Muscle of leg (tissue), 11 donors: ENCODE measurements around the gene MAML2. TPM values are rescaled to one million over a fixed set of nuclear protein-coding genes. Genes with fewer than 3 reads are reported as not detected.
A peak's percentile ranks its signal among the peaks of the same experiment; 100 is the strongest.

Source experiments
- DNase-seq: peaks from one replicate; pipeline ENCODE4 v3.0.0; 2013
- H3K27ac ChIP-seq: one replicate; pipeline ENCODE4 v1.5.1; 2013; ENCODE audit warnings: mild to moderate bottlenecking, low read length, control low read depth
- H3K27me3 ChIP-seq: one replicate; pipeline ENCODE4 v1.6.1; 2013; ENCODE audit warnings: low read length; ENCODE audit not compliant: control insufficient read depth, insufficient read depth
- H3K36me3 ChIP-seq: one replicate; pipeline ENCODE4 v1.6.1; 2013; ENCODE audit warnings: low read length; ENCODE audit not compliant: control insufficient read depth, insufficient read depth
- H3K4me1 ChIP-seq: one replicate; pipeline ENCODE4 v1.6.1; 2013; ENCODE audit warnings: low read length; ENCODE audit not compliant: control insufficient read depth, insufficient read depth
- H3K4me3 ChIP-seq: one replicate; pipeline ENCODE4 v1.5.1; 2013; ENCODE audit warnings: low read length, control low read depth
- H3K9me3 ChIP-seq: replicated peaks from 2 replicates; pipeline ENCODE4 v1.6.1; 2013; ENCODE audit warnings: low read depth, low read length; ENCODE audit not compliant: control insufficient read depth
- WGBS: methylation state at CpG from one replicate; pipeline ENCODE4 v1.1.5; 2013; ENCODE audit warnings: missing lambda C conversion rate; ENCODE audit not compliant: insufficient coverage; 5-methylcytosine and 5-hydroxymethylcytosine counted together
- polyA plus RNA-seq, 8 donors: library from polyadenylated mRNA; unstranded; fragments of 120-200 nt; gene quantifications; one replicate each; pipeline versions ENCODE4 v1.2.1 to v1.2.3, GENCODE V29; 2013; ENCODE audit warnings: inconsistent platforms in 1 of 8, low replicate concordance in 1 of 8; ENCODE audit not compliant: insufficient read length in 8 of 8, insufficient read depth in 1 of 8
- total RNA-seq: library from RNA; stranded (reverse); fragments of 120-200 nt; gene quantifications from one replicate; pipeline ENCODE4 v1.2.4, GENCODE V29; 2013

The MAML2 gene
- total and polyA plus RNA-seq, 9 donors: 4.0 to 7.8 (median 5.7) TPM

DNA sequence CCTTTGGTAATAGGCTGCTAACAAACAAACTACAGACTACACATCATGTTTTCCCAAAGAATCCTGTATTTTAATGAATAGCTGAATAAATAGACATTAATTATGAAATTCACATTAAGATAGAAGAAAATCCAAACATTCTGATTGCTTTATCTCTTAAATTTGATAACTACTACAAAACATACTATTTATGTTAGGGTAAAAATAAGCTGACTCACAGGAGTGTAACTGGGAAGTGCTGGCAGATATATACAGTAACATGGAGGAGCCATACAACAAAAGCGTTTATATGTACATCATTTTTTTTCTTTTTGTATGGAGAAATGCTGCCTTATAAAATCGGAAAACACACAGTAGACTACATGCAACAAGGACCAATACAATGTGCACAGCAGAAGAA, 366.4 kb downstream of the MAML2 start:
- WGBS: no CpG with 5 or more reads among the region's 2 CpGs
- DNase-seq: no peak
- Histone ChIP-seq H3K27me3 (no peaks in the 10 kb centered on the region), H3K27ac (no peak overlapping the region), H3K4me3 (no peak overlapping the region), H3K4me1 (no peaks in the 10 kb centered on the region), H3K9me3 (no peaks in the 10 kb centered on the region), H3K36me3 (peaks cover 7% of the 10 kb centered on the region)

DNA sequence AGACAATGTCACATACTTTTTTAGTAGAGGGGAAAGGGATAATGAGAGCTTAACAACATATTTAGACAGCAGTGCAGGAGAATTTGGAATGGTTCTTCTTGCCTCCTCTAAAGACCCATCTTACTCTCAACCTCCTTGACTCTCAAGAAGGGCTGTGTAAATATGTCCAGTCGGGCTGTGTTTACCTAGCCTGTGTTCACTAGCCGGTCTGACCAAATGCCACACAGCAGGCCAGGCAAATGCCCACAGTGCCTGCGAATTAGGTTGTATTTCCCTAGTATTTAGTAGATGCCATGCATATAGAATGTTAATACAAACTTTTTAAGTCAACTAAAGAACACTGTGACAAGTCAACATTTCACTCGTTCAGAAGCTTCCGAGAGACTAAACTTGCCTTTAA, 367.7 kb downstream of the MAML2 start:
- Histone ChIP-seq H3K4me3 (no peak overlapping the region), H3K36me3 (peaks cover 7% of the 10 kb centered on the region), H3K27ac (no peak overlapping the region), H3K27me3 (no peaks in the 10 kb centered on the region), H3K9me3 (no peaks in the 10 kb centered on the region), H3K4me1 (no peaks in the 10 kb centered on the region)
- DNase-seq: no peak
- no CpG with 5 or more reads among the region's 5 CpGs for WGBS

DNA sequence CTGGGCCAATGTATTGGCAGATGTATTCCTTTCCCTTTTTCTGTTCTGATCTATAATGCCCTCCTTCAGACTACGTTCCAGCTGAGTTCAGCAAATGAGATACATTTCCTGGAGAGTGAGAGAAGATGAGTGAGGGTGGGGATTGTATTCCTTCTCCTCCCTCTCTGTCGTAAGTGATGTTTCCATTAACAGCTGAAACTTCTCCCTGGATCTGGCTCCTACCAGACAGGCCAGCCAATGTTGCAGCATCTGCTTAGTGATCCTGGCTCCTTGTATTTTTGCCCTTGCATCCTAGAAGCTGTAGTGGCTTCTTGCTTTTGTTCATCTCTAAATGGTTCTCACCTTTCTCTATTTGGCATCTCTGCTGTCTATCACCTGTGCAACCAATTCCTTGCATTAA, 370.9 kb downstream of the MAML2 start:
- WGBS: no CpG with 5 or more reads among the region's 2 CpGs
- peak; percentile 60 for DNase-seq
- H3K27ac ChIP-seq: no peak overlapping the region
- no peaks in the 10 kb centered on the region for H3K36me3 ChIP-seq
- no peaks in the 10 kb centered on the region for H3K4me1 ChIP-seq
- H3K9me3 ChIP-seq: no peaks in the 10 kb centered on the region
- no peak overlapping the region for H3K4me3 ChIP-seq
- H3K27me3 ChIP-seq: no peaks in the 10 kb centered on the region

DNA sequence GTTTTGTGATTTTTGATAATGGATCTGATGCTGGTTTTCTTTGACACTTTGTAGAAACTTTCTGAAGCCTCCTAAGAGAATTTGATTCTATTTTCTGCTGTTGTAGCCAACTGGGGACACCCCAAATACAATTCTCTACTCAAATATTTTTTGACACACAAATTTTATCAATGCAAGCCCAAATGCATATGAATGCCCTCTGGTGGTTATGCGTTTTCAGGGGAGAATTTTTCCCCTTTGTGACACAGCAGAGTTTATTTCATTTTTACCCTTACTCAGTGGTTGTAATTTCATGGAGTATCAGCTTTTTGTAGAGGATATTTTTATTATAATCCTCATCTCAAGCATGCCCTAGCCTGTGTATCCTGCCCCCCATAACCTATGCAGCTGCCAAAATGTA, 374.4 kb downstream of the MAML2 start:
- Histone ChIP-seq H3K27me3 (no peaks in the 10 kb centered on the region), H3K4me1 (no peaks in the 10 kb centered on the region), H3K9me3 (no peaks in the 10 kb centered on the region), H3K27ac (no peak overlapping the region), H3K36me3 (no peaks in the 10 kb centered on the region), H3K4me3 (no peak overlapping the region)
- no CpG with 5 or more reads among the region's 1 CpG for WGBS
- no peak for DNase-seq

DNA sequence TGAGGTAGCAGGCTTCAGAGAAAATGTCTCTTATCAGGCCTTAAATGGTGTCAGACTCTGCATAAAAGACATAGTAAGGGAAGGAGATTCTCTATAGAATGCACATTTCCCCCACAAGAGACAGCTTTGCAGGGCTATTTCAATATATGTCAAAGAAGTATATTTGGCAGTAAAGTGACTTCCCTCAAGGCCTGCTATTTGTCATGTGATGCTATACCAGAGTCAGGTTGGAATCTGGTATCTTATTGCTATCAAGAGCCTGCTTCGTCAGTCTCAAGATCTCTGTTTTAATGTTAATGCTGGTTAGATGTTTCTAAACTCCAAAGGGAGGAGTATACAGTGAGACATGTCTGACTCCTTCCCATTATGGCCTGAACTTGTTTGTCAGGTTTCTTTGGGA, 378.7 kb downstream of the MAML2 start:
- no peak for DNase-seq
- no peaks in the 10 kb centered on the region for H3K36me3 ChIP-seq
- H3K4me3 ChIP-seq: no peak overlapping the region
- no peaks in the 10 kb centered on the region for H3K4me1 ChIP-seq
- no CpG with 5 or more reads among the region's 1 CpG for WGBS
- no peaks in the 10 kb centered on the region for H3K27me3 ChIP-seq
- no peak overlapping the region for H3K27ac ChIP-seq
- H3K9me3 ChIP-seq: no peaks in the 10 kb centered on the region

DNA sequence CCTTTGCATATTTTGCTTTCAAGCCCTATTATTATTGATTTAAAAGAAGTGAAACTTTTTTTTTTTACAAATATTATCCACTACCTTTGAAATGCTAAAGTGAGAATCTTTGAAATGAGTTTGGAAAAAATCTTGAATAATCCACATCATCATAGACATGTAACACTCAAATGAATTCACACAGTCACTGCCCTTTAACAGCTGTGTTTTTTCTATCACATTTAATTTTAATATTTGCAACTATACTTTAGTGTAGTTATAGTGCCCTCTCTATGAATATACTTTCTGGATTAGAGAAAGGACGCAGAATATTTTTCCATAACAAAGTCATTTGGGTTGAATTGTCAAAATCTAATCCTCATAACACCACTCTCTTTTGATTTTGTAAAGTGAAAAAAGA, 381.2 kb downstream of the MAML2 start:
- Histone ChIP-seq H3K9me3 (no peaks in the 10 kb centered on the region), H3K4me3 (no peak overlapping the region), H3K27ac (no peak overlapping the region), H3K27me3 (no peaks in the 10 kb centered on the region), H3K36me3 (no peaks in the 10 kb centered on the region), H3K4me1 (no peaks in the 10 kb centered on the region)
- no CpG with 5 or more reads among the region's 1 CpG for WGBS
- no peak for DNase-seq

DNA sequence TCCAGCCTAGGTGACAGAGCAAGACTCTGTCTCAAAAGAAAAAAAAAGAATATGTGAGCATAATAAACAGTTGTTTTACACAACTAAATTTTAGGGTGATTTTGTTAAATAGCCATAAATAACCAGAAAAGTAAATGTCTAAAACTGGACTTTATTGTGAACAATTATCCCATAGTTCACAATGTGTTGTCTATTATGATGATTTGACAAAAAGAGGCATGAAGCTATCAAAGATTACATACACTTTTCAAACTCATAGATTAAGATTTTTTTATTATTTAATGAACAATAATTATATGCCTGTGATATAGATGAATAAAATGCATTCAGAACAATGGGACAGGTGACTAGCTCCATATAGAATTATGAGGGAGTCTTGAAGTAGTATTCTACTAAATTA, 392.1 kb downstream of the MAML2 start:
- no peaks in the 10 kb centered on the region for H3K36me3 ChIP-seq
- no peaks in the 10 kb centered on the region for H3K27me3 ChIP-seq
- no peak overlapping the region for H3K27ac ChIP-seq
- no peak for DNase-seq
- H3K4me3 ChIP-seq: no peak overlapping the region
- no peaks in the 10 kb centered on the region for H3K4me1 ChIP-seq
- no peaks in the 10 kb centered on the region for H3K9me3 ChIP-seq

DNA sequence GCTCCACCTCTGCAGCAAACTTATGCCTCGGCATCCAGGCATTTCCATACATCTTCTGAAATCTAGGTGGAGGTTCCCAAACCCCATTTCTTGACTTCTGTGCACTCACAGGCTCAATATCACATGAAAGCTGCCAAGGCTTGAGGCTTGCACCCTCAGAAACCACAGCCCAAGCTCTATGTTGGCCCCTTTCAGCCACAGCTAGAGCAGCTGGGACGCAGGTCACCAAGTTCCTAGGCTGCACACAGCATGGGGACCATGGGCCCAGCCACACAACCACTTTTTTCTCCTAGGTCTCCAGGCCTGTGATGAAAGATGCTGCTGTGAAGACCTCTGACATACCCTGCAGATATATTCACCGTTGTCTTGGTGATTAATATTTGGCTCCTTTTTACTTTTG, 394.4 kb downstream of the MAML2 start:
- H3K27me3 ChIP-seq: no peaks in the 10 kb centered on the region
- 100% methylated on average over 2 of the region's 3 CpGs for WGBS
- H3K4me3 ChIP-seq: no peak overlapping the region
- no peak overlapping the region for H3K27ac ChIP-seq
- peaks cover 5% of the 10 kb centered on the region for H3K9me3 ChIP-seq
- no peaks in the 10 kb centered on the region for H3K36me3 ChIP-seq
- H3K4me1 ChIP-seq: no peaks in the 10 kb centered on the region
- DNase-seq: no peak

DNA sequence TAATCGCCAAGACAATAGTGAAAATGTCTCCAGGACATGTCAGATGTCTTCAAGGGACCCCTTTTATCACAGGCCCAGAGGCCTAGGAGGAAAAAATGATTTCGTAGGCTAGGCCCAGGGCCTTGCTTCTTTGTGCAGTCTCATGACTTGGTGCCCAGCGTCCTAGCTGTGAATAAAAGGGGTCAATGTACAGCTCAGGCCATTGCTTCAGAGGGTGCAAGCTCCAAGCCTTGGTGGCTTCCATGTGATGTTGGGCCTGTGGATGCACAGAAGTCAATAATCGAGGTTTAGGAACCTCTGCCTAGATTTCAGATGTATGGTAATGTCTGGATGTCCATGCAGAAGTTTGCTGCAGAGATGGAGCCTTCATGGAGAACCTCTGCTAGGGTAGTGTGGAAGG, 398.4 kb downstream of the MAML2 start:
- no peak overlapping the region for H3K4me3 ChIP-seq
- no peak for DNase-seq
- H3K27me3 ChIP-seq: no peaks in the 10 kb centered on the region
- no peak overlapping the region for H3K27ac ChIP-seq
- no peaks in the 10 kb centered on the region for H3K4me1 ChIP-seq
- peaks cover 5% of the 10 kb centered on the region for H3K9me3 ChIP-seq
- H3K36me3 ChIP-seq: no peaks in the 10 kb centered on the region
- 76% methylated on average over 4 of the region's 4 CpGs for WGBS

DNA sequence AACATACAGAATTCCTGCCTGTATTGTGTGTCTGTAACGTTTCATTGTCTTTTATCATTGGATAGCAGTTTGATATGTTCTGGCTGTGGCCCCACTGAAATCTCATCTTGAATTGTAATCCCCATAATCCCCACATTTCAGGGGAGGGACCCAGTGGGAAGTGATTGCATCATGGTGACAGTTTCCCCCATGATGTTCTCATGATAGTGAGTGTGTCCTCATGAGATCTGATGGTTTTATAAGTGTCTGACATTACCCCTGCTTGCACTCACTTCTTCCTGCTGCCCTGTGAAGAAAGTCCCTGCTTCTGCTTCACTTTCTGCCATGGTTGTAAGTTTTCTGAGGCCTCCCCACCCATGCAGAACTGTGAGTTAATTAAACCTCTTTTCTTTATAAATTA, 399.4 kb downstream of the MAML2 start:
- H3K4me1 ChIP-seq: no peaks in the 10 kb centered on the region
- H3K27ac ChIP-seq: no peak overlapping the region
- H3K36me3 ChIP-seq: no peaks in the 10 kb centered on the region
- H3K9me3 ChIP-seq: peaks cover 5% of the 10 kb centered on the region
- no peaks in the 10 kb centered on the region for H3K27me3 ChIP-seq
- H3K4me3 ChIP-seq: no peak overlapping the region
- DNase-seq: no peak
- WGBS: no CpG with 5 or more reads among the region's 1 CpG

DNA sequence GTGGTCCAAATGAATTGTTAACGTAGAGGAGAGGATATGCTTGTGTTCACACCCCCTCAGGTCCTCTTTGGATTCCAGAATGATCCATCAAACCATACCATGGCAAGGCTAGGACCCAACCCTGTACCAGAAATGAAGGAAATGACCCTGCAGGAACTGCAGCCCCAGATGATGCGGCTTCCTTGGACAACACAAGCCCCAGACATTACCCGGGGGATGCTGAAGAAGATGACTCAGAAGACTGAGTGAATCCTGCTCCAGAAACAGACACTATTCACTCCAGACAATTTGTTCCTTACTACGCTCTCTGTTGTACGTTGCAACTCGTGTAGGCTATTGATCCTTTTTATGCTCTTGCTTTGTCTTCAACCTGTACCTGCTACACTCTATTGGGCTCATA, 403.9 kb downstream of the MAML2 start:
- no peaks in the 10 kb centered on the region for H3K36me3 ChIP-seq
- 93% methylated on average over 5 of the region's 6 CpGs for WGBS
- no peaks in the 10 kb centered on the region for H3K4me1 ChIP-seq
- no peak overlapping the region for H3K4me3 ChIP-seq
- no peak overlapping the region for H3K27ac ChIP-seq
- H3K9me3 ChIP-seq: no peaks in the 10 kb centered on the region
- H3K27me3 ChIP-seq: no peaks in the 10 kb centered on the region
- DNase-seq: no peak
